Neural progenitor cell (in vitro differentiated cells): Measurements from ENCODE around the gene PCDH9.

Source experiments
- CTCF ChIP-seq: fragments of 200-600 bp; sonication (generic); IDR thresholded peaks from 2 replicates; pipeline ENCODE4 v1.5.1; 2017; ENCODE audit warnings: antibody characterized with exemption, mild to moderate bottlenecking
- EZH2 ChIP-seq: fragments of 200-600 bp; sonication (generic); IDR thresholded peaks from 2 replicates; pipeline ENCODE4 v1.6.1; 2017; ENCODE audit warnings: antibody characterized with exemption, mild to moderate bottlenecking, moderate library complexity
- EZH2phosphoT487 ChIP-seq: fragments of 200-600 bp; sonication (generic); IDR thresholded peaks from 2 replicates; pipeline ENCODE4 v1.6.1; 2017; ENCODE audit warnings: antibody characterized with exemption

DNA sequence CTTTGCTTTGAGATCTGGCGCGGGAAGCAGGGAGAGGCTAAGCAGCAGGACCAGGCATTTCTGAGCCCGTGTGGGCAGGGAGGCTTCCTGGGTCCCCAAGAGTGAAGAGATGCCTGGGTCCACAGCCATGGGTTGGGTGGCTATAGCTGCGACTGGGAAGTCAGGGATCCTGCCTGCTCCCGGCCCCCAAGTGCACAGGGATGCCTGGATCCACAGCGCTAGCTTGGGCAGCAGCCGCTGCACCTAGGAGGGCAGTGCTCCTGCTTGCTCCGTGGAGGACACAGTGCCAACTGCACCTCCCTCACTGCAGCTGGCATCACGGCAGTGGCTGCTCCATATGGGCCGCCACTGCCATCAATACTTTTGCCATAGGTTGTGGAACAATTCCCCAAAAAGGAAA lies 384.7 kb downstream of the PCDH9 start:
- TF ChIP-seq CTCF (no peak), EZH2 (no peak), EZH2phosphoT487 (no peak)
